GM19238 (cell line): ENCODE results near the gene HDGFL2.
"Not testable (repeated sequence)": the region's sequence is repeated elsewhere in the genome, so short reads cannot be mapped to it uniquely, and the experiment has no call there.

Experiments used
- DNase-seq: peaks from one replicate; pipeline ENCODE4 v3.0.0; 2011; ENCODE audit warnings: low spot score; ENCODE audit not compliant: insufficient read length

HDGFL2 gene

GRCh38 chr19:4529924-4530522 lies 57.9 kb downstream of the HDGFL2 start:
- no peak for DNase-seq

GRCh38 chr19:4531562-4532165 lies 59.6 kb downstream of the HDGFL2 start:
- no peak for DNase-seq

- no peak for DNase-seq
Observed at GRCh38 chr19:4533334-4533733, 61.2 kb downstream of the HDGFL2 start.

- DNase-seq = no peak
Observed at GRCh38 chr19:4533835-4534424, 61.8 kb downstream of the HDGFL2 start.

- DNase-seq = peak; percentile 44
Observed at GRCh38 chr19:4534836-4535658, 63.0 kb downstream of the HDGFL2 start, which contains the start of gene PLIN5. Gene PLIN5, minus strand, starts transcription at chr19:4535224. Its CDS starts 1,150 bp downstream, at chr19:4534074.

- no peak for DNase-seq
Observed at GRCh38 chr19:4536798-4537197, 64.7 kb downstream of the HDGFL2 start.

- DNase-seq = no peak
Observed at GRCh38 chr19:4537953-4538600, 66.0 kb downstream of the HDGFL2 start.

GRCh38 chr19:4538601-4538954 lies 66.5 kb downstream of the HDGFL2 start:
- DNase-seq = no peak

GRCh38 chr19:4539169-4539692 lies 67.1 kb downstream of the HDGFL2 start:
- DNase-seq = no peak

- no peak for DNase-seq
Observed at GRCh38 chr19:4539693-4540581, 67.8 kb downstream of the HDGFL2 start, which contains the start of gene LRG1. Gene LRG1, minus strand, starts transcription at chr19:4540036. Its CDS starts 23 bp downstream, at chr19:4540013.

GRCh38 chr19:4541114-4541805 lies 69.2 kb downstream of the HDGFL2 start:
- no peak for DNase-seq

GRCh38 chr19:4541806-4542145 lies 69.7 kb downstream of the HDGFL2 start:
- DNase-seq = not testable (repeated sequence)

GRCh38 chr19:4542896-4543841 lies 71.1 kb downstream of the HDGFL2 start:
- DNase-seq = no peak

GRCh38 chr19:4543842-4544647 lies 71.9 kb downstream of the HDGFL2 start:
- no peak for DNase-seq

GRCh38 chr19:4547303-4548237 lies 75.5 kb downstream of the HDGFL2 start:
- DNase-seq = no peak

GRCh38 chr19:4548238-4548584 lies 76.1 kb downstream of the HDGFL2 start:
- DNase-seq = no peak

- no peak for DNase-seq
Observed at GRCh38 chr19:4550018-4550417, 77.9 kb downstream of the HDGFL2 start.
